Right forelimb (tissue), 1 donor: ENCODE data around the gene KCNC1.

Source experiments
- DNase-seq: peaks from one replicate; pipeline ENCODE4 v3.0.0-alpha.2; 2018

Gene KCNC1

GRCh38 chr11:17755891-17756290 lies 21.3 kb downstream of the KCNC1 start:
- DNase-seq, result no peak

- DNase-seq, result no peak
Measured at GRCh38 chr11:17760102-17761029, 25.8 kb downstream of the KCNC1 start.

GRCh38 chr11:17762309-17762974 lies 27.9 kb downstream of the KCNC1 start:
- DNase-seq, result no peak

- no peak for DNase-seq
Measured at GRCh38 chr11:17763244-17763643, 28.7 kb downstream of the KCNC1 start.

GRCh38 chr11:17763703-17764102 lies 29.1 kb downstream of the KCNC1 start:
- DNase-seq, result no peak

- no peak for DNase-seq
Measured at GRCh38 chr11:17764446-17765218, 30.1 kb downstream of the KCNC1 start.

GRCh38 chr11:17765356-17766072 lies 30.9 kb downstream of the KCNC1 start:
- DNase-seq, result no peak

- no peak for DNase-seq
Measured at GRCh38 chr11:17766073-17766359, 31.4 kb downstream of the KCNC1 start.

GRCh38 chr11:17766590-17766989 lies 32.0 kb downstream of the KCNC1 start:
- DNase-seq, result no peak

- no peak for DNase-seq
Measured at GRCh38 chr11:17767301-17767885, 32.8 kb downstream of the KCNC1 start.

- DNase-seq, result no peak
Measured at GRCh38 chr11:17767914-17768313, 33.3 kb downstream of the KCNC1 start.

- no peak for DNase-seq
Measured at GRCh38 chr11:17768547-17768946, 34.0 kb downstream of the KCNC1 start.

GRCh38 chr11:17769218-17769617 lies 34.6 kb downstream of the KCNC1 start:
- no peak for DNase-seq

- no peak for DNase-seq
Measured at GRCh38 chr11:17770048-17770652, 35.6 kb downstream of the KCNC1 start.

- DNase-seq, result no peak
Measured at GRCh38 chr11:17770917-17771316, 36.3 kb downstream of the KCNC1 start.

GRCh38 chr11:17771415-17771814 lies 36.8 kb downstream of the KCNC1 start:
- no peak for DNase-seq

- DNase-seq, result no peak
Measured at GRCh38 chr11:17771841-17772401, 37.3 kb downstream of the KCNC1 start.

- DNase-seq, result no peak
Measured at GRCh38 chr11:17772704-17773600, 38.4 kb downstream of the KCNC1 start.

- no peak for DNase-seq
Measured at GRCh38 chr11:17773674-17774073, 39.1 kb downstream of the KCNC1 start.

GRCh38 chr11:17774232-17775034 lies 39.9 kb downstream of the KCNC1 start:
- no peak for DNase-seq
